Activated T-helper 17 cell treated with anti-CD3 and anti-CD28 coated beads, Interleukin-2, amount 50 U/mL, for 72 hours (primary cell): Measurements from ENCODE around the gene PARVB. TPM values are rescaled to one million over a fixed set of nuclear protein-coding genes. Genes with fewer than 3 reads are reported as not detected.
"Not testable (repeated sequence)": the region's sequence is repeated elsewhere in the genome, so short reads cannot be mapped to it uniquely, and the experiment has no call there.

ENCODE experiments used
- ATAC-seq: fragments of 150-1000 bp; cut with Tn5 transposase; replicated peaks from 2 replicates; pipeline ENCODE4 v1.10.0; 2021; ENCODE audit warnings: mild to moderate bottlenecking, moderate library complexity
- H3K27ac Mint-ChIP-seq: one replicate; pipeline ENCODE4 v1.8.0; 2022; ENCODE audit warnings: mixed read lengths
- H3K27me3 Mint-ChIP-seq: one replicate; pipeline ENCODE4 v1.8.0; 2022; ENCODE audit warnings: mixed read lengths
- H3K36me3 Mint-ChIP-seq: one replicate; pipeline ENCODE4 v1.8.0; 2022; ENCODE audit warnings: low read depth, mild to moderate bottlenecking, mixed read lengths
- H3K4me1 Mint-ChIP-seq: one replicate; pipeline ENCODE4 v1.8.0; 2022; ENCODE audit warnings: mixed read lengths
- H3K4me3 Mint-ChIP-seq: one replicate; pipeline ENCODE4 v1.8.0; 2022; ENCODE audit warnings: mild to moderate bottlenecking, mixed read lengths
- H3K9me3 Mint-ChIP-seq: one replicate; pipeline ENCODE4 v1.8.0; 2022; ENCODE audit warnings: mixed read lengths
- total RNA-seq, 2 donors: library from RNA; stranded (reverse); gene quantifications; one replicate each; pipeline ENCODE4 v1.2.3, GENCODE V29; 2022

The PARVB gene
- total RNA-seq, 2 donors from 2014 or later, result 50.2 to 66.1 TPM

DNA sequence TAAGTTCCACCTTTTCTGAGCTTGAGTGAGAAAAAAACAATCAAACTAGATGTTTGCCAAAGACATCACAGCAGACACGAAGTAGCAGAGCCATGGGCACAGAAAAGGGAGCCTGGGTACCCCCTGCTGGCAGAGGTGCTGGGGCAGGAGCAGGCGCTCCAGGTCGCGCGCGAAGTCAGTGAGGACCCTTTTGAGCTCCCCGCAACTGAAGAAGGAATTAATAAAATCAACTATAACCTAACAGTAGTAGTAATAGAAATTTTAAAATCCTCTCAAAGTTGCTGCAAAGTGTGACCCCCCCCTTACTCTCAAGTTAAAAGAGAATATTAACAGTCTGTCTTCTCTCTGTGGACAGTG, 20.0 kb upstream of the PARVB start:
- Mint-ChIP-seq H3K9me3 (no peaks in the 10 kb centered on the region), H3K27ac (no peak overlapping the region), H3K36me3 (peaks cover 6% of the 10 kb centered on the region), H3K27me3 (no peaks in the 10 kb centered on the region), H3K4me1 (no peaks in the 10 kb centered on the region), H3K4me3 (no peak overlapping the region)
- ATAC-seq, result no peak

DNA sequence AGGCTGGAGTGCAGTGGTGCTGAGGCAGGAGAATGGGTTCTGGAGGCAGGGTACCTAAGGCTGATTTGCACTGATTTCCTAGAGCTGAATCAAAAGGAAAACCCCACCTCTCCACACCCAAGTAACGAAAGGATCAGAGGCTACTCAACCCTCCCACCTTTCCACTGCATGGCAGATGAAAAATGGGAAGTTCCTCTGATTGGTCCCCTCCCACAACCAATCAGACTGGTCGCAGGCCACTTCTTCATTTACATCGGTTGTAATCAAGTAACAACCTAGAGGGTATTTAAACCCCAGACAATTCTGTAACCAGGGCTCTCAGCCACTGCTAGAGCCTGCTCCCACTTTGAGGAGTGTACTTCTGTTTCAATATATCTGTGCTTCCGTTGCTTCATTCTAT, 18.6 kb upstream of the PARVB start:
- no peak for ATAC-seq
- no peak overlapping the region for H3K4me3 Mint-ChIP-seq
- no peaks in the 10 kb centered on the region for H3K4me1 Mint-ChIP-seq
- H3K9me3 Mint-ChIP-seq, result no peaks in the 10 kb centered on the region
- no peak overlapping the region for H3K27ac Mint-ChIP-seq
- H3K27me3 Mint-ChIP-seq, result no peaks in the 10 kb centered on the region
- H3K36me3 Mint-ChIP-seq, result no peaks in the 10 kb centered on the region

DNA sequence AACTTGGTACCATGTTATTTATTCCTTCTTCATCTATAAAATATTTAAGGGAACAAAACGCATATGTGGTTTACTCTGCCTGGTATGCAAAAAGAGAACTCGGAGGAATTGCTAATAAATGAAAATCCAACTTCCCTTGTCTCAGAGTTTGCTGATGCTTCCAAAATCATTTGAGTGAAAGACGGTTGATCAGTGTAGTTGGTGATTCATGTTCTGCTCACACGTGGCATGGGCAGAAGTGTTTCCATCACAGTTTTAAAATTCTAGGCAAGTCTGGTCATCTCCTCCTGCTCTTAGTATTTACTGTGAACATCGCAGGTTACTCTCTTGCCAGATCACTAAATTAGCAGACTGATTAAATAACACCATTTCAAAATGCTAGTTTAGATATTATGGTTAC, 11.9 kb upstream of the PARVB start:
- ATAC-seq, result no peak
- H3K27me3 Mint-ChIP-seq, result no peaks in the 10 kb centered on the region
- H3K36me3 Mint-ChIP-seq, result no peaks in the 10 kb centered on the region
- H3K4me3 Mint-ChIP-seq, result no peak overlapping the region
- H3K4me1 Mint-ChIP-seq, result no peaks in the 10 kb centered on the region
- no peaks in the 10 kb centered on the region for H3K9me3 Mint-ChIP-seq
- H3K27ac Mint-ChIP-seq, result no peak overlapping the region

DNA sequence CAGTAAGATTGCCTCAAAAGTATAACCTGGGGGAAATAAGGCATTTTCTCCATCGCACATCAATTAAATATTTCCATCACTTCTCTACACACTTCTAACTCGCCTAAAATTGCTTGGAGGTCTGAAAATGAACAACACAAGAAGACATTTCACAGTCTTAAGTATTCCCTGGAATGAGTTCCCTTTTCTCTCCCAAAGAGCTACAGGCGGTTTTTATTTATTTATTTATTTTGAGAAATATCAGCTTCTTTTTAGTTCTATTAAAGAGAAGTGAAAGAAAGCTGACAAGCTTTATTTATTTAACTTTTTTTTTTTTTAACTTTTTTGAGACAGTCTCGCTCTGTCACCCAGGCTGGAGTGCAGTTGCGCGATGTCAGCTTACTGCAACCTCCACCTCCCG, 11.5 kb upstream of the PARVB start:
- no peak for ATAC-seq
- Mint-ChIP-seq H3K9me3 (no peaks in the 10 kb centered on the region), H3K4me1 (no peaks in the 10 kb centered on the region), H3K27ac (no peak overlapping the region), H3K27me3 (no peaks in the 10 kb centered on the region), H3K36me3 (no peaks in the 10 kb centered on the region), H3K4me3 (no peak overlapping the region)

DNA sequence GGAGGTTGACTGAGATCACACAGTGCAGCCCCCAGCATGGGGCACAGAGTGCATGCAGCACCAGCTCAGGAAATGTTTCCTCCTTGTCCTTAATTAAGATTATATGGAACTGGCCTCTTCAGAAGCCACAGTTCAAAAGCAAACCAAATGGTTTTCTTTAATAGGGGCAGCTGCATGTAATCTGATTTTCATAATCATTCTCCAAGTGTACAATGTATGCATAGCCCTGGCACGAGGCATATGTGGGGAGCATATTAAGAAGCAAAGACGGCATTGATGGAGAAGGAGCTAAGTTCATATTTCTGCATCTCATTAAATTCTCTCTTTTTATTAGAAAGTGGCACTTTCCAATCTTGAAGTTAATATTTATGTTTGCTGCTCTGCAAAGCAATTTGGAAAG, 9.9 kb upstream of the PARVB start:
- Mint-ChIP-seq H3K9me3 (no peaks in the 10 kb centered on the region), H3K27ac (no peak overlapping the region), H3K36me3 (no peaks in the 10 kb centered on the region), H3K4me1 (no peaks in the 10 kb centered on the region), H3K4me3 (no peak overlapping the region), H3K27me3 (no peaks in the 10 kb centered on the region)
- ATAC-seq, result no peak

DNA sequence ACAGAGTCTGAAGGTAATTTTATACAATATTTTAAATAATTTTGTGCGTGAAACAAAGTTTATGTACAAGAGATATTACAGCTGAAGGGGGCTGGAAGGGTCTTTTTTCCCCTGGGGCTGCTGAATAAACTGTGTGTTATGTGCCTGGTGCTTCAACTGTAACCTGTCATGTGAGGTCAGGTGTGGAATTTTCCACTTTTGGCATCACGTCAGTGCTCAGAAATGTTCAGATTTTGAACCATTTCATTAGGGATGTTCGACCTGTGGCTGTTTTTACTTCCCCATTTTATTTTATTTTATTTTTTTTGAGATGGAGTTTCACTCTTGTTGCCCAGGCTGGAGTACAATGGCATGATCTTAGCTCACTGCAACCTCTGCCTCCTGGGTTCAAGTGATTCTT, 7.5 kb upstream of the PARVB start:
- H3K4me3 Mint-ChIP-seq, H3K27ac Mint-ChIP-seq, H3K36me3 Mint-ChIP-seq, H3K27me3 Mint-ChIP-seq, H3K4me1 Mint-ChIP-seq, ATAC-seq, H3K9me3 Mint-ChIP-seq: not testable (repeated sequence)

DNA sequence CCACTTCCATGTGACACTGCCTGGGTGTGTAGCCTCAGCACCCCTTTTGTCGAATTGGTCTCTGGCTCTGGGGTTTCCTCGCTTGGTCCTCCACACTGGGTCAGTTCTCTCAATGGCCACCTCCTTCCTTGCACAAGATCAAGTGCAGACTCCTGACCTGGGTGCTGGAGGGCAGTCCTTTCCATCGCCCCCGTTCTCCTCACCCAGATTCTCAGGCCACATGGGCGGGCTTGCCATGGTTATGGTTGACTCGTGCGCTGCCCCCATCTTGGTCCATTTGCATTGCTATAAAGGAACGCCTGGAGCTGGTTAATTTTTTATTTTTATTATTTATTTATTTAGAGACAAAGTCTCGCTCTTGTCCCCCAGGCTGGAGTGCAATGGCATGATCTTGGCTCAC, 5.5 kb upstream of the PARVB start:
- Mint-ChIP-seq H3K27ac (no peak overlapping the region), H3K36me3 (no peaks in the 10 kb centered on the region), H3K4me1 (peaks cover 4% of the 10 kb centered on the region), H3K4me3 (no peak overlapping the region), H3K27me3 (no peaks in the 10 kb centered on the region), H3K9me3 (no peaks in the 10 kb centered on the region)
- no peak for ATAC-seq

DNA sequence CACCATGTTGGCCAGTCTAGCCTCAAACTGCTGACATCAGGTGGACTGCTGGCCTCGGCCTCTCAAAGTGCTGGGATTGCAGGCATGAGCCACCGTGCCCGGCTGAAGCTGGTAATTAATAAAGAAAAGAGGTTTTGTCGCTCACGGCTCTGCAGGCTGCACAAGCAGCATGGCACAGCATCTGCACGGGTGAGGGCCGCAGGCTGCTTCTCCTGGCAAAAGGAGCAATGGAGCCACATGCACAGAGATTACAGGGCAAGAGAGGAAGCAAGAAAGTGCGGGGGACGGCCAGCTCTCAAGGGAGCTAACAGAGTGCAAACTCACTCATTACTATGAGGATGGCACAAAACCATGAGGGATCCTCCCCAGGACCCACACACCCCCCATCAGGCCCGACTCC, 4.7 kb upstream of the PARVB start:
- H3K4me1 Mint-ChIP-seq, result peaks cover 4% of the 10 kb centered on the region
- H3K27ac Mint-ChIP-seq, result no peak overlapping the region
- H3K36me3 Mint-ChIP-seq, result no peaks in the 10 kb centered on the region
- no peak for ATAC-seq
- no peak overlapping the region for H3K4me3 Mint-ChIP-seq
- H3K27me3 Mint-ChIP-seq, result no peaks in the 10 kb centered on the region
- H3K9me3 Mint-ChIP-seq, result no peaks in the 10 kb centered on the region

DNA sequence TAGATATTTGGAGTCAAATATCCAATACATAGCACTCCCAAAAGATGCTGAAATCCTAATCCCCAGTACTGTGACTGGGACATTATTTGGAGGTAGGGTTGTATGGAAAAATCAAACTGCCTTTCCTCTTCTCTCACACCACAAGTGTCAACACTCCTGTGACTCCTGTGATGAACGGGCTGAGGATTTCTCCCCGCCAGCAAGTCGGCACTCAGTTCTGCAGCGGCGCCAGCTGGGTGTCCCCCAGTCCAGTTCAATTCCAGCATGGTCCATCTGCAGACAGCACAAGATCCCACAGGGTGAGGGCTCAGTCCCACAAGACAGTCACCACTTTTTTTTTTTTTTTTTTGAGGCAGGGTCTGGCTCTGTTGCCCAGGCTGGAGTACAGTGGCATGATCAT, 4.3 kb upstream of the PARVB start:
- H3K27me3 Mint-ChIP-seq, result no peaks in the 10 kb centered on the region
- no peaks in the 10 kb centered on the region for H3K9me3 Mint-ChIP-seq
- H3K36me3 Mint-ChIP-seq, result no peaks in the 10 kb centered on the region
- H3K4me3 Mint-ChIP-seq, result no peak overlapping the region
- peaks cover 4% of the 10 kb centered on the region for H3K4me1 Mint-ChIP-seq
- no peak for ATAC-seq
- no peak overlapping the region for H3K27ac Mint-ChIP-seq

DNA sequence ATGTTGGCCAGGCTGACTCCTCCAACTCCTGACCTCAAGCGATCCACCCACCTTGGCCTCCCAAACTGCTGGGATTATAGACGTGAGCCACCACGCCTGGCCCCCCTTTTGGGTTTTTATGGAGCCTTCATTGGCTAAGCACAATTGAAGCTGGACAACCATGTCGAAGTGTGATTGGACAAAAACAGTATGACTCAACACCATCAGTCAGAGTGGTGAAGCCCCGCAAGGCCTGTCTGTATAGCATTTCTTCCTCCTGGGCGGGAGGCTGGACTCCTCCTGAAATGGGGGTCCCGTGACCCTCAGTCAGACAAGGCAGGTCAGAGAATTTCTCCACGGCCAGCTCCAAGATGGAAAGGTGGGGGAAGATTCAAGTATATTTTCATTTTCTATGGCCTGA, 3.1 kb upstream of the PARVB start:
- no peak for ATAC-seq
- Mint-ChIP-seq H3K4me3 (no peak overlapping the region), H3K9me3 (no peaks in the 10 kb centered on the region), H3K4me1 (peaks cover 10% of the 10 kb centered on the region), H3K36me3 (peaks cover 5% of the 10 kb centered on the region), H3K27me3 (no peaks in the 10 kb centered on the region), H3K27ac (peak overlapping the region; percentile 30)

DNA sequence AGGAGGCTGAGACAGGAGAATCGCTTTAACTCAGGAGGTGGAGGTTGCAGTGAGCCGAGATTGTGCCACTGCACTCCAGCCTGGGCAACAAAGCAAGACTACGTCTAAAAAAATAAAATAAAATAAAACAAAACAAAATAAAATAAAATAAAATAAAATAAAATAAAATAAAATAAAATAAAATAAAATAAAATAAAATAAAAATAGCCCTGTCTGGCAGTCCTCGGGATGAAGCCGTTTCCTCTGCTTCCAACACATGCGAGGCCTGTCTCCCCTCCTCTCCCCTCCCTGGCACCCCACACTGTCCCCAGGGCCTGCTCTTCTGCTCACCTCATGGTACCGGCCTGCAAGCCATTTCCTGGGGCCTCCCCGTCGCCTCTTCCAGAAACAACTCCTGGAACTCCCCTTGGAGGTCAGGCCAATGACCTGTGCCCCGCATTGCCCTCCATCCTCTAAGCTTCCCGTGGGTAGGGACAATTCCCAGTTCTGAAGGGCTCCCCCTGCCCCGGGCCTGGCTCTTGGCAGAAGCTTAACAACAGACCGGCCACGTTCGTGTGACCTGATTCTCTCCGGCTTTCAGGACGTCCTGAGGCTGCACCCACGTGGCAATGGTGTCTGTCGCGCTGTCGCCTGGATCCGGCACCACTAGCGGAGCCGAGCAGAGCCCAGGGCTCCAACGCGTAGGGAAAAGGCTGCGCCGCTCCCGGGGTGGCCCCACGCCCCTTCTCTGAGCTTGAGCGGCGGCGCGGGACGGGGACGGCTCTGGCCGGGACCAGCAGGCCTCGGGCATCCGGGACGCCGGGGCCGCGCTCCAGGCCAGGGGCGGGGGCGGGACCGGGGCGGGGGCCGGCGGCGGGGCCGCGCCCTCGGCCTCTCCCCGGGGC, 456 bp upstream of the PARVB start:
- H3K9me3 Mint-ChIP-seq, result no peaks in the 10 kb centered on the region
- peak overlapping the region; percentile 88 for H3K4me3 Mint-ChIP-seq
- peaks cover 18% of the 10 kb centered on the region for H3K36me3 Mint-ChIP-seq
- ATAC-seq, result peak; percentile 60
- peaks cover 27% of the 10 kb centered on the region for H3K4me1 Mint-ChIP-seq
- H3K27me3 Mint-ChIP-seq, result no peaks in the 10 kb centered on the region
- H3K27ac Mint-ChIP-seq, result peak overlapping the region; percentile 92

DNA sequence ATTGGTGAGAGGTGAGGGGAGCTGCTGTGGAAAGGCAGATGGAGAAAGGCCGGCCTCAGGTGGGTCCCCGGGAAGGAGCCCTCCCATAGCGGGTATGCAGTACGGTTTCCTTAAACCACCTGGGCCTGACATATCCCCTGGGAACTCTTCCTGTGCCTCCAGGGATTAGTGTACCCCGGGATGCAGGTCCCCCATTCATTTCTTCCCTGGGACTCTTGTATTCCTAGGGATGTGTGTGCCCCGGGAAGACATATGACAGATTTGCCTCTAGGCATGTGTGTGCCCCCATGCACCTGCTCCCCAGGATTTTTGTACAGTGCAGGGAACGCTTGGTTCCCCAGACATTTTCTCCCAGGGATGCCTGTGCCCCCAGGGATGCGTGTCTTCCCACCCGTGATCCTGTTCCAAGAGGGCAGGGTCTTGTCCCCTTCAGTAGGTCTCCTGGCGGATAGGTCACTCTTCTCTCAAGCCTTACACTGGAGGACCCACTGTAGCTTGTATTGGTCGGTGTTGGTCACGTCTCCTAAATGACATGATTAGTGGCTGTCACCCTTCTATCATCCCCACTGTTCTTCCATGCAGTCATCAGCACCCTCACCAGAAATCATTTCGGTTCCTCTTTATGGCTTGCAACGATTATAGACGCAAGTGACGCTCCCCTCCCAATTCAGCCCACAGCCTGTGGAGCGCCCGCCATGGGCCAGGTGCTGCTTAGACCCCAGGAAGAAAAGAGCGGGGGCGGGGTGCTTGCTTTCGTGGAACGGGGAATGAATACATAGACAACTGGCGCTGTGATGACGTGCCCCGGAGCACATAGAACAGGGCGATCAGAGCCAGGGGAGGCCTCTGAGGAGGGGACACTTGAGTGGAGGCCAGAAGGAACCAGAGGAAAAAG, 1.3 kb downstream of the PARVB start:
- Mint-ChIP-seq H3K27ac (peak overlapping the region; percentile 94), H3K36me3 (peaks cover 18% of the 10 kb centered on the region), H3K27me3 (no peaks in the 10 kb centered on the region), H3K9me3 (no peaks in the 10 kb centered on the region), H3K4me3 (peak overlapping the region; percentile 82), H3K4me1 (peaks cover 27% of the 10 kb centered on the region)
- ATAC-seq, result no peak

DNA sequence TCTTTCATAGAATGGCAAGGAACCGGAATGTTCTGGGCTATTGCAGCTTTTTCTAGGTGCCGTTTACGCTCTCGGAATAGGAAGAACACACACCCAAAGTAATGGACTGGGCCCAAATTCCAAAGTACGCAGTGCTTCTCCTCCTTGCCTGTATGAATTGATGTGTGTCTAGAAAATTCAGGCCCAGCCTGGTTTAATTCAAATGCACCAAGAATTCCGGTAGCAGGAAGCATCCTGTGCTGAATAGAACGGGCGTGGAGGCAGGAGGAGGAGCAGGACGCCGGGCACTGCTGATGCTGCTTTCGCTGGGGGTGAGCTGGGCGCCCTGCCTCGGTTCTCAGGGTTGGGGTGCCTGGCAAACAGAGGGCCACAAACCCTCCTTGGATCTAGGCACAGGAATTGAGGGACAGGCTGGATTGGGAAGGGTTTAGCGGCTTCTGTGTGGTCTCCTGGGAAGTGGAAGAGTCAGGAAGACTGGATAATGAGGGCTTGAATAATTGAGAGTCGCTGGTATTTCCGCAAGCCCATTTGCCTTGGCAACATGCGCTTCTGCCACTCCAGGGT, 2.0 kb downstream of the PARVB start:
- Mint-ChIP-seq H3K9me3 (no peaks in the 10 kb centered on the region), H3K4me3 (peak overlapping the region; percentile 82), H3K27me3 (no peaks in the 10 kb centered on the region), H3K4me1 (peaks cover 27% of the 10 kb centered on the region), H3K27ac (peak overlapping the region; percentile 94), H3K36me3 (peaks cover 18% of the 10 kb centered on the region)
- ATAC-seq, result no peak

DNA sequence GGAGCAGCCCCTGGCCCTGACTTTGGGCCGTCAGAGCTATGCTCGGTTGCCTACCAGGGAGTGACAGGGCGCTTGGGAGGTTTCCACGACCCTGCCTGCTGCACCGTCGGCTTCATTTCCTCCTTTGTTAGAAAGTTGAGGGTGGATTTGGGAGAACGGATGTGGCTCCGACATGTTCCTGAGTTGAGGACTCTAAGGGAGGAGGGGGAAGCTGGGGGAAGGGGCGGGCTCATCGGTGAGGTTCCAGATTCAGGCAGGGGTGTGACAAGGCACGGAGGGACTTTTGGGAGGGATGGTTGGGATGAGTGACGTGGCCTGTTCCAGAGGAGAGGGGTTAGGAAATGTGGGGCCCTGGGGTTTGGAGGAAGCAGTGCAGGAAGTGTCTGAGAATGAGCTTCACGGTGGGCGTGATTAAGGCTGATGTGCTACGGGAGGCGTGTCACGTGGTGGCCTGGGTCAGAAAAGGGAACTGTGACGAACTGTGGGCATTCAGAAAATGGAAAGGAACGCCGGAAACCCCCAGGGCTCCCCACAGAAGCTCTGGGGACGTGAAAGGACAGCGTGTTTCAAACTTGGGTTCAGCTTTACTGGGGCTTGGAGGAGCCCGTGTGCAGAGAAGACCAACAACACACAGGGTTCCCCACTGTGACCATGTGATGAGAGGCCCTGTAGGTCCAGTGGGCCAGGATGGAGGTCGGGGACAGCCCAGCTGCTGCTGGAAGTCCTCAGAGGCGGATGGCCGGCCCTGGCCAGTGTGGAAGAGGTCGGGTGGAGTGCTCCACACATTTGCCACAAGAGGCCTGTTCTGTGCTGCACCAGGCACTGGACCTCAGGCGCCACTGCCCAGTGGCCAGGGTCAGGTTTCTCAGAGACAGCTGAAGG, 2.8 kb downstream of the PARVB start:
- Mint-ChIP-seq H3K9me3 (no peaks in the 10 kb centered on the region), H3K27ac (peak overlapping the region; percentile 94), H3K27me3 (no peaks in the 10 kb centered on the region), H3K4me3 (peak overlapping the region; percentile 82), H3K36me3 (peaks cover 18% of the 10 kb centered on the region), H3K4me1 (peaks cover 33% of the 10 kb centered on the region)
- peak; percentile 77 for ATAC-seq
